GM19240 (cell line): Measurements from ENCODE around the gene CD48.
"Not testable (repeated sequence)": the region's sequence is repeated elsewhere in the genome, so short reads cannot be mapped to it uniquely, and the experiment has no call there.

Source experiments
- DNase-seq: peaks from one replicate; pipeline ENCODE4 v3.0.0; 2011; ENCODE audit warnings: low spot score; ENCODE audit not compliant: insufficient read length

CD48 gene

GRCh38 chr1:160714034-160714648 is 2.5 kb upstream of the CD48 start:
- not testable (repeated sequence) for DNase-seq

DNA sequence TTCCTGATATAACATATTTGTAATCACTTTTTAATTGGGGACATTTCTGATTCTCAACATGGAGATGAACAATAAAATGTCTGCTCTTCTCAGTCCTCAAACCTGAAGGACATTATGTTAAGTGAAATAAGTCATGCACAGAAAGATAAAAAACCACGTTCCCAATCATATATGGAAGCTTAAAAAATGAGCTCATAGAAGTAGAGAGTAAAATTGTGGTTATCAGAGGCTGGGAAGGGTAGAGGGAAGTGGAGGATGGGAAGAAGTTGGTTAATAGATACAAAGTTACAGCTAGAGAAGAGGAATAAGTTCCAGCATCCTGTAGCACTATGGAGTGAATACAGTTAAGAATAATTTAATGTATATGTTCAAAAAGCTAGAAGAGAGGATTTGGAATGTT is 1.5 kb upstream of the CD48 start:
- no peak for DNase-seq

DNA sequence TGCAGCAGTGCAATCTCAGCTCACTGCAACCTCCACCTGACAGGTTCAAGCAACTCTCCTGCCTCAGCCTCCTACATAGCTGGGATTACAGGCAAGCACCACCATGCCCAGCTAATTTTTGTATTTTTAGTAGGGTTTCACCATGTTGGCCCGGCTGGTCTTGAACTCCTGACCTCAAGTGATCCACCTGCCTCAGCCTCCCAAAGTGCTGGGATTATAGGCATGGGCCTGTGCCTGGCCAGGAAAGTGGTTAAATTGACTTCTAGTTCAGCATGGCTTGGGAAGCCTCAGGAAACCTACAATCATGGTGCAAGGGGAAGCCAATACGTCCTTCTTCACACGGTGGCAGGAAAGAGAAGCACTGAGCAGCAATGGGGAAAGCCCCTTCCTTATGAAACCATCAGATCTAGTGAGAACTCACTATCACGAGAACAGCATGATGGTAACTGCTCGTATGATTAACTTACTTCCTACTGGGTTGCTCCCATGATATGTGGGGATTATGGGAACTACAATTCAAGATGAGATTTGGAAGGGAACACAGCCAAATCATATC is 981 bp upstream of the CD48 start:
- DNase-seq = not testable (repeated sequence)

GRCh38 chr1:160711276-160711601 is 383 bp downstream of the CD48 start:
- DNase-seq = no peak

DNA sequence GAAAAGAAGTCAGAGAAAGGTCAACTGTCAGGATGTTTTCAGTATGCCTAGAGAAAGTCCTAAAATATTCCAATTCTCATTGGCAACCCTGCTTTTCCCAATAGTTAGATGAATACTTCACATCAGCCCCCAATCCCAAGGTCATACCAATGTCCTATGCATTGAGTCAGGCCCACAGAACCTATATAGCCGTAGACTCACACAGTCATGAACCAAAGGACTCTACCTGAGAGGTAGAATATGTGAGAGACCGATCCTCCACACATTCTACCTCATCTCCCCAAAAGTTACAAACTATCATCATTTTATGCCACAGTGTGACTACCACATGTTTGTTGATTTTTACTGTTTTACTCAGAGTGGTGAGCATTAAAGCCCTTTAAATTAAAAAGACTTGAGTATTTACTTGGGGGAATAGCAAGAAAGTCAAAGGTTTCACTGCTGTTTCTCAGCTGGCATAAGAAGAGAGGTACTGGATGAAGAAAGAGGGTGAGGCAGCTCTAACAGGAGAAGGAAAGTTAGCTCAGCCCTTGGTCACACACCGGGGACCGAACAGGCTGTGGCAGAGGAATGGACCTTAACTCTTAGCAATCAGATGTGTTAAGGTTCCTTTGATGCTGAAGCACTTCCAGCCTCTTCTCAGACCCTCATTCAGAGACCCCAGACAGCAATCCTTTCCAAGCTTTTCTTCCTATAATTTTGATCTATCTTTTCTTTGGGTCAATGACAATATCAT is 937 bp downstream of the CD48 start:
- no peak for DNase-seq

DNA sequence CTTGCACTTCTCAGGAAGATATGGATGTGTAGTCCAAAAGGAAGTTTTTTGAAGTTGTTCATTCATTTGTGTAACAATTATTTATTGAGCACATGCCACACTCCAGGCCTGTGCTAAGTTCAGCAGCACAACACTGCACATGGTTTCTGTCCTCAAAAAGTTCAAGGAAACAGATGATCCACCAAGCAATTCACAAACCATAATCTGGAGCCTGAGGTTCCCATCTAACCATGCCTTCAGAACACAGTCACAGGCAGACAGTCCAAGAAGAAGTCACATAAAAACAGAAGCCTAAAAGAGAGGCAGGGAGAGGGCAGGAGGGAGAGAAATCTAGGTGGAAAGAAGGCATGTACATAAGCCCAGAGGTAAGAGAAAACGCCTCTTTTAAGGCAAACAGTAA is 1.9 kb downstream of the CD48 start:
- no peak for DNase-seq

GRCh38 chr1:160708801-160709200 is 2.8 kb downstream of the CD48 start:
- DNase-seq = no peak

- DNase-seq = no peak
These were observed 3.5 kb downstream of the CD48 start for GRCh38 chr1:160708118-160708517.

- DNase-seq = no peak
These were observed 4.2 kb downstream of the CD48 start for GRCh38 chr1:160707236-160708064.

DNA sequence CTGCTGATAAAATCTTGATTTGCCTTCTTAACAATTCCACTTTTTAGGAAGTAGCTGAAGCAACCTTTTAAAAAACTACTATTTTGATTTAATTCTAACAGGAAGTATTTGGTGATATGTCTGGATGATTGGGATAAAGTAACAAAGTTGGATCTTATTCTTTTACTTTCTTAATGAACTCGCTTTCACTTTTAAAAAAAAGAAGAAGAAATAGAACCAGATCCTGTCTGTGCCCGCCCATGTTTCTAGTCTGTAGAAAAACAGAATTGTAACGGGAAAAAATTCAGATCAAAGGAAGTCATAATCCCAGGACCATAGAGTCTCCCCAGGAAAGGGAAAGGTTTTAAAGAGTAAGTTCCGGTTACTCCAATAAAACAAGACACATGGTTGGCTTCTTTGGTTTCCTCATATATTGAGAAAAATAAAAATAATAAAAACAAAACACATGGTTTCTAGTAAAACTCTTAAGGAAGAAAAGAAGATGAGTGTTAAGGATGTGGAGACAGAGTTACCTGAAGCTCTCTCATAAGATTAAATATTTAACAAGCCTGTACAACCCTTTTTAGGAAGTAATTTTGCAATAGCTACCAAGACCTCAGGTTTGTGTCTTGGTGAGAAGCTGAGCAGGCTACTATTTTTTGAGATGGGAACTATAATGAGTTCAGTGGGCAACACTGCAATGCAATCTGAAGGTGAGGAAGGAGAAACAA is 4.9 kb downstream of the CD48 start:
- no peak for DNase-seq

GRCh38 chr1:160705742-160706141 is 5.9 kb downstream of the CD48 start:
- no peak for DNase-seq

GRCh38 chr1:160705212-160705621 is 6.4 kb downstream of the CD48 start:
- DNase-seq = not testable (repeated sequence)

GRCh38 chr1:160704250-160704649 is 7.4 kb downstream of the CD48 start:
- DNase-seq = no peak

- DNase-seq = no peak
These were observed 9.5 kb downstream of the CD48 start for GRCh38 chr1:160702100-160702499.

GRCh38 chr1:160692390-160692789 is 19.2 kb downstream of the CD48 start:
- DNase-seq = not testable (repeated sequence)

DNA sequence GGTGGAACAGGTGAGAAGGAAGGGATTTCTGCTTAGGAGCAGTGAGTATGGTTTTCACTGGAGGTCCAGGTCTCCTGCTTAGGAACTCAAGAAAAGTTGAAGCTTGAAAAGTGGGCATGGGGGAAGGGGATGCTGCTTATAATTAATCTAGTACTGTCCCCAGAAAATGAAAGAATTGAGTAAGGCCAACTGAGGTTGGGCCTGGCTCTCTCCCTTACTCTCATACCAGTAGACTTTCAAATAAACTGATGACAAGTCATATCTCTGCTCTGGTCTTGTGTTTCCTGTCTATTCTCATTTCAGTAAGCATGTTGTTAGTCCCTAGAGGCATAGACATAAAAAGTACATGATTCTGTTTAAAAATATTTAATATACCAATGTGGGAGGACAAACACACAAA is 26.4 kb downstream of the CD48 start:
- no peak for DNase-seq

DNA sequence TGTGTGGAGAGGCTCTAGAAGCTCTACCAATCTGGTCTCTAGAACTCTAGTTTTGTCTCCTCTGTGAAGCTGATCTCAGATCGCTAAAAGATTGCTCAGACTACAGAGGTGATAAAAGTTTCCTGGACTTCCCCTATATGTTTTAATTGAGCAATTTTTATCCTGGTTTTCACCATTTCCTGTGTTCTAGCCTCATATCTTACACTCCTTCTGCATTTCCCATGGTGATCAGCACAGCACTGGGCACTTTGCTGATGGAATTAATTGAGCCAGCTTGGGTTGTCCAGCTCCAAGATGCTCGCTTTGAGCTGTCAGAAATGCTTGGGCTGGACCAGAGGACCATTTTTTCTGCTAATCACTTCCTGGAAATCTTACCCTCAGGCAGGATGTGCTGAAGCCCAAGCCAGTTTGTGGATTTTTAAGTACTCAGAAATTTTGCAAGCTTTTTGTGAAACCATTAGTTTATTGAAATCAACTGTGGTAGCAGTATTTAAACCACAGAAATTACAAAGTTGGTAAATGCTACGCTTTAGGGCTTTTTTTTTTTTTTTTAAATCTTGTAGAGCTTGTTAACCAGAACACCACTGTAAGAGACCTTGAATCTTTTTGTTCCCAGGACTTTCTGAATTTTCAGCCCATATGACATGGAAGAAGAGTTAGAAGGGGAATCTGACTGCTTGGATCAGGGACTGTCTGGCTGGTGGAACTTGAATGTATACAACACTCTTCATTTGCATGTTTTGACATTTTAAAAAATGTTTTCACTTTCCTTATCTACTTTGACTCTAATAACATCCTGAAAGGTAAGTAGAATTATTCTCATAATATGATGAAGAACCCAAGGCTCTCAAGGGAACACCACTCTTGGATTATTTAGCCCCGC is 28.4 kb downstream of the CD48 start:
- no peak for DNase-seq

DNA sequence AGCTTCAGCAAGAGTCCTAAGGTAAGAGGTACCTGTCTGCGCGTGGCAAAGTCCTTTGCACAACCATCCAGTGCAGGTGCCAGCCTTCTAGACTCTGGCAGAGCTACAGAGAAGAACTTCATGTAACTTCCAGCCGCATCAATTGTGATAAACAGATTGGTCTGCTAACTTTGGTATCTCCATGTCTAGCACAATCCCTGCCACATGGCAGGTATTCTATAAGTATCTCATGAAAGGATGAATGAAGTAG is 29.8 kb downstream of the CD48 start:
- no peak for DNase-seq

DNA sequence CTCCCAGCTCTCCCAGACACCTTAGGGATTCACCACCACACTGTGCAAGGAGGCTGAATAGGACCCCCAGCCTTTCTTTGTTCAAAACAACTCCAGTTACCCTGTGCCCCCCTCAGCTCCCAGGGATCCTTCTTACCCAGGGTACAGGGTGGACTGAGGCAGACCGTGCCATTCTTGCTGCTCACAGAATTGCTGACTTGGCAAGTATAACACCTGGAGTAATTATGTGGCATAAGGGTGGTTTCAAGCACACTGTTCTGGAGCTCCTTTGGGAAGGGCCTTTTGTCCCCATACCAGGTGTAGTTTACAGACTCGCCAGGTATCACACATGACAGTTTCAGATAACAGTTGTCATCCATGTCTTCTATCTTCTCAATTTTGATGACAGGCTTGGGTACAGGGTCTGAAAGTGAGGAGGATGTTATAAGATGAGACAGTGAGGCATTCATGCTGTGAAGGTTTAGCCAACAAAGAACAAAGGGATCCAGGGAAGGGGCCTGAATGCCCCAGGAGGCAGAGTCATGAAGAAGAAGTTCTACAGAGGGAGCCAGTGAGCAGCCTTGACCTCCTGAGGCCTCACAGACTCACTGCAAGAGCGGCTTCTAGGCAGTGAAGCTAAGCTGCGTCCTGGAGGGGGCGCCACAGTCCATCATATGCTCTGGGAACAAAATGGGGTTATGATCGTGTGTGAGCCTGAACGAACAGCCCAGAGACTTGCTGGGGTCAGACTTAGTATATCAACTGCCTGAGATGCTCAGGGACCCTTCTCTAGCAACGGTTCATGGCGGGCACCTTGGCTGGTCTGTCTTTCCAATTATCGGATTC is 30.3 kb downstream of the CD48 start:
- no peak for DNase-seq

- no peak for DNase-seq
These were observed 31.2 kb downstream of the CD48 start for GRCh38 chr1:160680399-160680798.
